ENCODE measurements around the gene NRCAM. TPM values are rescaled to one million over a fixed set of nuclear protein-coding genes. Genes with fewer than 3 reads are reported as not detected.

The NRCAM gene
- total RNA-seq, 1 donor, result 1.5 TPM

DNA sequence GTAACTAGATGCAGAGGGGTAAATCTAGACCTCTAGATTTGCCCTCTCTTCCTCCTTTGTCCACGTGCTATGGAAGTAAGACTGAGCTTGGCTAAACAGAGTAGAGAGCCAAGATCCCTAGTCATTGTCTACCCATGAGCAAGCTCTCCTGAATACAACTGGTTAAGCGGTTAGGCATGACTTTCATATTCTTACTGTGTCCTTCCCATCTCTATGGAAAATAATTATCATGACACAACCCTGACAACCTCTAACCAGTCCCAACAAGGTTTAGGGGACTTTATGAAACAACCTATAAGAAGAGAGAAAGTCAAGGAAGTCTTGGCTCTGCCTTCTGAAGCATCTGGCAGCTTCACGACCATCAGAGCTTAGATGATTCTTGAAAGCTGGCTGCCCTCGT lies 318.2 kb downstream of the NRCAM start:
- no peaks in the 10 kb centered on the region for H3K9me3 ChIP-seq (ENCODE audit: low read depth, low read length)
- H3K27me3 ChIP-seq (ENCODE audit: insufficient read depth, low read length), result no peaks in the 10 kb centered on the region
- no peak overlapping the region for H3K4me3 ChIP-seq (ENCODE audit: low read length)
- H3K4me1 ChIP-seq (ENCODE audit: insufficient read depth, low read length), result peaks cover 22% of the 10 kb centered on the region

GRCh38 chr7:108137040-108137439 lies 319.2 kb downstream of the NRCAM start:
- Histone ChIP-seq H3K4me1 (ENCODE audit: insufficient read depth, low read length) (peaks cover 22% of the 10 kb centered on the region), H3K27me3 (ENCODE audit: insufficient read depth, low read length) (no peaks in the 10 kb centered on the region), H3K4me3 (ENCODE audit: low read length) (no peak overlapping the region), H3K9me3 (ENCODE audit: low read depth, low read length) (no peaks in the 10 kb centered on the region)

- Histone ChIP-seq H3K4me1 (ENCODE audit: insufficient read depth, low read length) (peaks cover 22% of the 10 kb centered on the region), H3K9me3 (ENCODE audit: low read depth, low read length) (no peaks in the 10 kb centered on the region), H3K4me3 (ENCODE audit: low read length) (no peak overlapping the region), H3K27me3 (ENCODE audit: insufficient read depth, low read length) (no peaks in the 10 kb centered on the region)
Observed at GRCh38 chr7:108136191-108136688, 320.0 kb downstream of the NRCAM start.

GRCh38 chr7:108135446-108136190 lies 320.6 kb downstream of the NRCAM start:
- H3K9me3 ChIP-seq (ENCODE audit: low read depth, low read length), result no peaks in the 10 kb centered on the region
- H3K27me3 ChIP-seq (ENCODE audit: insufficient read depth, low read length), result no peaks in the 10 kb centered on the region
- no peak overlapping the region for H3K4me3 ChIP-seq (ENCODE audit: low read length)
- H3K4me1 ChIP-seq (ENCODE audit: insufficient read depth, low read length), result peaks cover 22% of the 10 kb centered on the region

DNA sequence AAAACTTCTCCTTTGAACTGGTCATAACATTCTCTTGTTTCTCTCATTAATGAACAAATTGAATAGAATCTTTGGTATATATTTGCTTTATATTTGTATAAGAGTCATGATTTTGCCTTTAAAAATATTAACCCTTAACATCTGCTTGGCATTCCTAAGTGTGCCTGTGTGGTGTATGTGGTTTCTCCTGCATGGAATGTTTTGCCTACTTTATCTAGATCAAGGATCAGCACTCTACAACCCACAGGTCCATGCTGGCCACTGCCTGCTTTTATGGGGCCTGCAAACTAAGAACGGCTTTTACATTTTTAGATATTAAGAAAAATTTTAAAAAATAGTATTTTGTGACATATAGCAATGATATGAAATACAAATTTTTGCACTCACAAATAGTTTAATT lies 321.8 kb downstream of the NRCAM start:
- no peaks in the 10 kb centered on the region for H3K9me3 ChIP-seq (ENCODE audit: low read depth, low read length)
- H3K27me3 ChIP-seq (ENCODE audit: insufficient read depth, low read length), result no peaks in the 10 kb centered on the region
- H3K4me1 ChIP-seq (ENCODE audit: insufficient read depth, low read length), result peaks cover 22% of the 10 kb centered on the region
- no peak overlapping the region for H3K4me3 ChIP-seq (ENCODE audit: low read length)

GRCh38 chr7:108132551-108133265 lies 323.5 kb downstream of the NRCAM start:
- no peaks in the 10 kb centered on the region for H3K27me3 ChIP-seq (ENCODE audit: insufficient read depth, low read length)
- H3K4me3 ChIP-seq (ENCODE audit: low read length), result no peak overlapping the region
- H3K4me1 ChIP-seq (ENCODE audit: insufficient read depth, low read length), result peaks cover 22% of the 10 kb centered on the region
- H3K9me3 ChIP-seq (ENCODE audit: low read depth, low read length), result no peaks in the 10 kb centered on the region

DNA sequence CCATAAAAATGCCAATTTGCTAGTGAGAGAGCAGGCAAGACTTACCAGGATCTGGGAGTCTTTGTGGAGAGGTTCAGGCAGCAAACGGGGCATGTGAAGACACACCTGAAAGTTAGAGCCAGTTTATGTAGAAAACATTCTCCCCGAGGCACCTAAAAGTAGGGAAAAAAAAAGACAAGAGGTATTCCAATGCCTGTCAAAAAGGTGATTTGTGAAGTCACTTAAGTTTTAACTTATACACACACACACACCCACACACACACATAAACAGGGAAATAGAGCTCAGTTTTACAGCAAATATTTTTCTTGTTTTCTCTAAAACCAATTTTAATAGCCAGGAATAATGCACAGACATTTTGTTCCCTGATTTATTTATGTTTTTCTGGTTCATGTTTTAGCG lies 326.0 kb downstream of the NRCAM start, which contains the start of gene LAMB4:
TSS of gene LAMB4 (minus strand) at position 101 of the 400 bp plus-strand sequence. CDS start 7,197 bp downstream, outside the sequence.
- Histone ChIP-seq H3K4me3 (ENCODE audit: low read length) (no peak within 1 kb of the TSS), H3K9me3 (ENCODE audit: low read depth, low read length) (no peaks in the 10 kb centered on the region)

GRCh38 chr7:108129018-108129965 lies 326.9 kb downstream of the NRCAM start:
- Histone ChIP-seq H3K4me1 (ENCODE audit: insufficient read depth, low read length) (no peaks in the 10 kb centered on the region), H3K27me3 (ENCODE audit: insufficient read depth, low read length) (no peaks in the 10 kb centered on the region), H3K4me3 (ENCODE audit: low read length) (no peak overlapping the region), H3K9me3 (ENCODE audit: low read depth, low read length) (no peaks in the 10 kb centered on the region)

More for the DNA sequence above, 326.0 kb downstream of the NRCAM start, which contains the start of gene LAMB4:
- Histone ChIP-seq H3K27me3 (ENCODE audit: insufficient read depth, low read length) (no peaks in the 10 kb centered on the region), H3K4me1 (ENCODE audit: insufficient read depth, low read length) (peaks cover 9% of the 10 kb centered on the region)

DNA sequence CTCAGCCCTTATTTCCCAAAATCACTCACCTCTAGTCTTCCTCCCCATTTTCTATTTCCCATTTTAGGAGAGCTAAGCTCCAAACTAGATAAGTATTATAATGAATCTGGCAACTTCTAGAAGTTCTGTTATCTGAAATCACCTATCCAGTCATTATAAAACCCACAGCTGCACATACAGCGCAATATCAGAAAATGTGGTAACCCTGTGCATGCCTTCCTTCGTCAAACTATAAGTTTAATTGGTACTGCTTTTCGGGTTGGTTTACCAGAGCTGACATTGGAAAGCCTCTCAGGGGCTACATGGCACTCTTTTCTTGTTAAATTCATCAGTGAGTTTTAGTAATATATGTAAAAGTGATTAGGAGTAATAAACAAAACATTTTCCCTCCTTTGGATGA lies 327.7 kb downstream of the NRCAM start:
- no peaks in the 10 kb centered on the region for H3K9me3 ChIP-seq (ENCODE audit: low read depth, low read length)
- H3K27me3 ChIP-seq (ENCODE audit: insufficient read depth, low read length), result no peaks in the 10 kb centered on the region
- no peaks in the 10 kb centered on the region for H3K4me1 ChIP-seq (ENCODE audit: insufficient read depth, low read length)
- H3K4me3 ChIP-seq (ENCODE audit: low read length), result no peak overlapping the region

DNA sequence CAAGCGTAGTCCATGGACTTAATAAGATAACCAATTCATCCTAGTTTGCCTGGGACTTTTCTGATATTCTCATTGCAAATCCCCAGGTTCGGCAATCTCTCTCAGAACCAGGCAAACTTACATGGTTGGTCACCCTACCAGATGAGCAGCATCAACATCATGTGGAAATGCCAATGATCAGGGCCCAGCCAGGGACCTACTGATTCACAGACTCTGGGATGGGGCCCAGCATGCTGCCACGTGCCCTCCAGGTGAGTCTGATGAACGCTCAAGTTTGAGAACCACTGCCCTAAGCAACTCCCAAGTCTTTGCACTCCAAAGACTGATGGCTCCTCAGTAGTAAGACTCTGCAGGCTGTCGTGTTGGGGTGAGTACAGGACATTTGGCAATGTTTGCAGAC lies 328.8 kb downstream of the NRCAM start:
- Histone ChIP-seq H3K27me3 (ENCODE audit: insufficient read depth, low read length) (no peaks in the 10 kb centered on the region), H3K9me3 (ENCODE audit: low read depth, low read length) (no peaks in the 10 kb centered on the region), H3K4me1 (ENCODE audit: insufficient read depth, low read length) (no peaks in the 10 kb centered on the region), H3K4me3 (ENCODE audit: low read length) (no peak overlapping the region)

- Histone ChIP-seq H3K4me1 (ENCODE audit: insufficient read depth, low read length) (no peaks in the 10 kb centered on the region), H3K9me3 (ENCODE audit: low read depth, low read length) (no peaks in the 10 kb centered on the region), H3K27me3 (ENCODE audit: insufficient read depth, low read length) (no peaks in the 10 kb centered on the region), H3K4me3 (ENCODE audit: low read length) (no peak overlapping the region)
Observed at GRCh38 chr7:108124820-108125219, 331.4 kb downstream of the NRCAM start.

DNA sequence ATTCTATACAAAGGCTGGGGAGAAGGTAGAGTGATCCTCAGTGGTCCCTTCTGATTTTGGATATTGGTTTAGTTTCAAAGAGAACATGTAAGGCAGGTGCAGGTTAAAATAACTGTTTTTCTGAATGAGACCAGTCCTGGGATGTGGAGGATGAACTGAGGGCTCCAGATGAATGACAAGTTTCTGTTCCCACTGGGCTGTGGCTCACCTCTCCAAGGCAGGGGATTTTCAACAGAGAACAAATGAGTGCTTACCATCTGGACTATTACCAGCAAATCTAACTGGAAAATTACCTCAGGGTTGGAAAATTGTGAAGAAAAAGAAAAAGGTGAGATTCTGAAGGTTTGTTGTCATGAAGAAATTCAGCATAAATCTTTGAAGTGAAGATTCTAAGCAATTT lies 334.1 kb downstream of the NRCAM start:
- H3K9me3 ChIP-seq (ENCODE audit: low read depth, low read length), result no peaks in the 10 kb centered on the region
- H3K27me3 ChIP-seq (ENCODE audit: insufficient read depth, low read length), result no peaks in the 10 kb centered on the region
- no peak overlapping the region for H3K4me3 ChIP-seq (ENCODE audit: low read length)
- H3K4me1 ChIP-seq (ENCODE audit: insufficient read depth, low read length), result no peaks in the 10 kb centered on the region

GRCh38 chr7:108120933-108121332 lies 335.3 kb downstream of the NRCAM start:
- Histone ChIP-seq H3K4me3 (ENCODE audit: low read length) (no peak overlapping the region), H3K9me3 (ENCODE audit: low read depth, low read length) (no peaks in the 10 kb centered on the region), H3K27me3 (ENCODE audit: insufficient read depth, low read length) (no peaks in the 10 kb centered on the region), H3K4me1 (ENCODE audit: insufficient read depth, low read length) (no peaks in the 10 kb centered on the region)

GRCh38 chr7:108120196-108120595 lies 336.0 kb downstream of the NRCAM start:
- H3K27me3 ChIP-seq (ENCODE audit: insufficient read depth, low read length), result no peaks in the 10 kb centered on the region
- no peak overlapping the region for H3K4me3 ChIP-seq (ENCODE audit: low read length)
- no peaks in the 10 kb centered on the region for H3K9me3 ChIP-seq (ENCODE audit: low read depth, low read length)
- no peaks in the 10 kb centered on the region for H3K4me1 ChIP-seq (ENCODE audit: insufficient read depth, low read length)

GRCh38 chr7:108118959-108119358 lies 337.3 kb downstream of the NRCAM start:
- no peak overlapping the region for H3K4me3 ChIP-seq (ENCODE audit: low read length)
- no peaks in the 10 kb centered on the region for H3K9me3 ChIP-seq (ENCODE audit: low read depth, low read length)
- H3K27me3 ChIP-seq (ENCODE audit: insufficient read depth, low read length), result no peaks in the 10 kb centered on the region
- H3K4me1 ChIP-seq (ENCODE audit: insufficient read depth, low read length), result no peaks in the 10 kb centered on the region

Measured in mononuclear cell (primary cell).